ENCODE data around the gene TNFRSF13B.
"Not testable (repeated sequence)": the region's sequence is repeated elsewhere in the genome, so short reads cannot be mapped to it uniquely, and the experiment has no call there.

TNFRSF13B gene

DNA sequence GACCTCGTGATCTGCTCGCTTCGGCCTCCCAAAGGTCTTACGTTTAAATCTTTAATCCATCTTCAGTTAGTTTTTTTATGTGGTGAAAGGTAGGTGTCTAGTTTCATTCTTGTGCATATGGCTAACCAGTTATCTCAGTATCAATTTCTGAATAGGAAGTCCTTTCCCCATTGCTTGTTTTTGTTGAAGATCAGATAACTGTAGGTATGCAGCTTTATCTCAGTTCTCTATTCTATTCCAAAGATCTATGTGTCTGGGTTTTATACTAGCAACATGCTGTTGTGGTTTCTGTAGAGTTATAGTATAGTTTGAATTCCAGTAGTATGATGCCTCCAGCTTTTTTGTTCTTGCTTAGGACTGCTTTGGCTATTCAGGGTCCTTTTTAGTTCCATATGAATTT, 65.2 kb downstream of the TNFRSF13B start:
- DNase-seq = no peak

DNA sequence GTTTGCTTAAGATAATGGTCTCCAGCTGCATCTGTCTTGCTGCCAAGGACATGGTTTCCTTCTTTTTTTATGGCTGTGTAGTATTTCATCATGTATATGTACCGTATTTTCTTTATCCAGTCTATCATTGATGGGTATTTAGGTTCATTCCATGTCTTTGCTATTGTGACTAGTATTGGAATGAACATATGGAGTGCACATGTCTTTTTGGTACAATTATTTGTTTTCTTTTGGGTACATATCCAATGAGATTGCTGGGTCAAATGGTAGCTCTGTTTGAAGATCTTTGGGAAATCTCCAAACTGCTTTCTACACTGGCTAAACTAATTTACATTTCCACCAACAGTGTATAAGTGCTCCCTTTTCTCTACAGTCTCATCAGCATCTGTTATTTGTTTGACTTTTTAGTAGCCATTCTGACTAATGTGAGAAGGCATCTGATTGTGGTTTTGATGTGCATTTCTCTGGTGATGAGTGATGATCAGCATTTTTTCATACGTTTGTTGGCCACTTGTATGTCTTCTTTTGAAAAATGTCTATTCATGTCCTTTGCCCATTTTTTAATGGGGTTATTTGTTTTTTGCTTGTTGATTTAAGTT, 66.2 kb downstream of the TNFRSF13B start:
- DNase-seq = no peak

DNA sequence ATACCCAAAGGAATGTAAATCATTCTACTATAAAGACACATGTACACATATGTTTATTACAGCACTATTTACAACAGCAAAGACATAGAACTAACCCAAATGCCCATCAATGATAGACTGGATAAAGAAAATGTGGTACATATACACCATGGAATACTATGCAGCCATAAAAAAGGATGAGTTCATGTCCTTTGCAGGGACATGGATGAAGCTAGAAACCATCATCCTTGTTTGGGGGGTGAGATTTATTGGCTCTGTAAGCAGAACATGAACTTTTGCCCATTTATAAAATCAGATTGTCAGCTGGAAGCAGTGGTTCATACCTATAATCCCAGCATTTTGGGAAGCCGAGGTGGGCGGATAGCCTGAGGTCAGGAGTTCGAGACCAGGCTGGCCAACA, 68.8 kb downstream of the TNFRSF13B start:
- not testable (repeated sequence) for DNase-seq

DNA sequence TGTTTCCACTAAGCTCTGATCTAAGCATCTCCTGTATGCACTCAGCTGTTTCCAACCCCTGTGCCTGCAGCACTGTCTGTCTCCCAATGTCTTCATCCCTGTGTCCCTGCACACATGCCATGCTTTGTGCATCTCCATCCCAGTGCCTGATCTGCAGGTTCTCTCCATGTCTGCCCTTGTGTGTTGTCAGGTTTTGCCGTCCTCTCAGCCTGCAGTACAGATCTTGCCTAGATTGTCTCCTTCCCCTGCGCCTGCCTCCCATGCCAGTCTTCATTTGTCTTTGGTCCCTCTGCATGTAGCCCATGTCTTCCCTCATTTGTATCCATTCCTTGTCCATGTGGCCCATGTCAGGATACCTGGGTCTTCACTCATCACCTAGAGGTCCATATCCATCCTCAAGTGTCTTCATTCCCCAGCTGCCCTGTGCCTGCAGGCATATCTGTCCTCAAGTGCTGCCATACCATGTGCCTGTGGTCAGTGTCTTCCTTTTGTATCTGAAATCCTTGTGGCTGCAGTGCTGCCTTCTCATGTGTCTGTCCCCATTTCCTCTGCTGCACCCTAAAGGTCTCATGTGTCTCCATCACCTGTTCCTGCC, 71.5 kb downstream of the TNFRSF13B start:
- no peak for DNase-seq

DNA sequence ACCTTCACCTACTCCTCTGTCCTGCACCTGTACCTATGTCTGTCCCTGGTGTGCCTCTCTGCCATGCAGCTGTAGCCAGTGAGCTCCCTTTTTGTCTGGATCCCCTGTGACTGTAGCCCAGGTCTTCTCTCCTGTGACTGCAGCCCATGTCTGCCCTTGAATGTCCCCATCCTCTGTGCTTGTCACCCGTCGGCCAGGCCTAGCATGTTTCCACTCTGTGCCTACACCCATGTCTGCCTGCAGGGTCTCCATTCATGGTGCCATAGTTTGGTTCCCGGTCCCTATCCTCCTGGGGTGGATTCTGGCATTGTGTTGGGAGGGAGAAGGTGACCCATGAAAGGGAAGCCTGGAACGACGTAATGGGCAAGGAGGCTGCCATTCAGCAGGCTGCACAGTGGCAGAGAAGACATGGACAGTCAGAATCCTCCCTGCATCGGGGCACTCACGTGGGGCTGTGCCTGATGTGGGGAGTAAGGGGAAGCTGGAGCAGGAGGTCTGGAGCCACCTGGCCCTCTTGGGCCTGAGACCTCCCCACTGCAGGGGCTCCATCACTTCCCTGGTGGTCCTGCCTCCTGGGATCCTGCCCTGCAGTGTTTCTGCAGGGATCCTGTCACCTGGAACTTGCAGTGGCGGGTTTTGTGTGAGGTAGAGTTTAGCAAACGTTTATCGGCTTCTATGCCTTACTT, 74.6 kb downstream of the TNFRSF13B start:
- not testable (repeated sequence) for DNase-seq

DNA sequence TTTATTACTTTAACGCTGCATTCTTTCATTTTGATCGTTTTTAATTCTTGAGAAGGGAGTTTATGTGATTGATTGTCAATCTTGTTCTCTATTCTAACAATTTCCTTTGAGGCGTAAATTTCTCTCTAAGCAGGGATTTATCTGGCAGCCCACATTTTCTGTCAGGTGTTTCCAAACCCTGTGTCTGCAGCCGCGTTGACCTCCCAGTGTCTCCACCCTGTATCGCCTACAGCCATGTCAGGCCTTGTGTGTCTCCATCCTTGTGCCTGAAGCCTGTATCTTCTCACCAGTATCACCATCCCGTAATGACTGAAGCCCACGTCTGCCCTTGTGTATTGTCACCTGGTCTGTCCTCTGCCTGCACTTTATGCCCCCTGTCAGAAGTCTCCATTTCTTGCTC, 75.7 kb downstream of the TNFRSF13B start:
- DNase-seq = not testable (repeated sequence)

DNA sequence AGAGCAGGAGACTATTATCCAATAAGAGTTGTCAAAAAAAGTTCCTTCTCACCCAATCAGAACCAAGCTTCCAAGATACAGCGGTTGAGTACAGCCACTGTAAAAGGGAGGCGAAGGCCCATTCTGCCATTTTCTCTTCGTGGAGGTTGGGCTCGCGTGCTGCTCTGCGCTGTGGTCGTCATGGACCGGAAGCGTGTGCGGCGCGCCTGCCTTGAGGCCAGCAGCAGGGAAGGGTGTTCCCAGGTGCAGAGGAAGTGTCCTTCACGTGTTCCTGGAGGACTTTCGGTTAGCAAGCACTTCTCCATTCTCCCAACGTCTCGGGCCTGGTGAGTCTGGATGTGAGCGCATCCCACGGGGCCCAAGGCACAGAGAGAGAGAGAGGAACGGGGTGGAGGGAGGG, 78.4 kb downstream of the TNFRSF13B start:
- not testable (repeated sequence) for DNase-seq

DNA sequence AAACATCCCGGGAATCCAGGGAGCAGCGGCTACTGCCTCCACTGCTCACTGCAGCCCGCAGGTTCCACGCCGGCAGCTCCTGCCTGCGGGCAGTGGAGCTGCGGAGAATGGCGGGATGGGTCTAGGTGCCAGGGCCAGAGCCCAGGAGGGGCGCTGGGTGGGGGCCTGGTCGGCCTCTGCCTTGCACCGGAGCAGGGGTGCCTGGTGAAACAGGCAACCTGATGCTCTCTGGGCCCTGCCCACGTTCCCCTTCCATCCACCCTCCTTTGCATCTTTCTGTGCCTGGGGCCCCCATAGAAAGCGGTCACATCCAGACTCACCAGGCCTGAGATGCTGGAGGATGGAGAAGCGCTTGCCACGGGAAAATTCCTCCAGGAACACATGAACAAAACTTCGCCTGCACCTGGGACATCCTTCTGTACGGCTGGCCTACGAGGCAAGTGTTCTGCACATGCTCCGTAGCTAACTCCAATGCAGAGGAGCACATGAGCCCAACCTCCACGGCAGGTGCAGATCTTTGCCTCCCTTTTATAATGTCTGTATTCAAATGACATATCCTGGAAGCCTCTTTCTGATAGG, 79.0 kb downstream of the TNFRSF13B start:
- not testable (repeated sequence) for DNase-seq

DNA sequence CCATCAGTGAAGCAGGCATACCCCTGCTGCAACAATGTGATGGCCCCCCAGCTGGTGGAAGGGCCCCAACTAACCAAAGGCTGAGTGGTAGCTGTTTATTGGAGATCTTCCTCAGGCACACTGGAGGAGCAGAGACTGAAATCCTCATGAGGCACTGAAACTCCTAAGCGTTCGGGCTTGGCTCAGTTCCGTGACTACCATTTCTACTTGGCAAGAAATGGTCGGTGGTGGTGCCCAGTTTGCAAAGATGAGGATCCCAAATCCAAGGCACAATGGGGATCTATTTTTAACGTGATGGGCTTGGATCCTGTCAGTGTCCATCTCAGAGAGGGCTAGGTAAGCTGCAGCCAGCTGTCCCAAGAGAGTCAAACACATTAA, 82.8 kb downstream of the TNFRSF13B start:
- DNase-seq = no peak
